NCI-H1694 (cell line): ENCODE data around the gene VIL1.
A peak's percentile ranks its signal among the peaks of the same experiment; 100 is the strongest.

Experiments
- DNase-seq: peaks from one replicate; lab custom pipeline; 2025; lab: John Stamatoyannopoulos, UW

The VIL1 gene

GRCh38 chr2:218395090-218395444 is 23.9 kb upstream of the VIL1 start:
- no peak for DNase-seq

GRCh38 chr2:218395456-218395825 is 23.5 kb upstream of the VIL1 start:
- DNase-seq: no peak

- DNase-seq: peak; percentile 92
Measured at GRCh38 chr2:218395826-218396687, 22.9 kb upstream of the VIL1 start.

GRCh38 chr2:218396688-218397462 is 22.0 kb upstream of the VIL1 start:
- peak; percentile 35 for DNase-seq

- DNase-seq: no peak
Measured at GRCh38 chr2:218397463-218397819, 21.5 kb upstream of the VIL1 start.

- DNase-seq: peak; percentile 32
Measured at GRCh38 chr2:218397820-218398436, 21.0 kb upstream of the VIL1 start.

- no peak for DNase-seq
Measured at GRCh38 chr2:218398437-218399390, 20.2 kb upstream of the VIL1 start.

GRCh38 chr2:218399391-218400166 is 19.3 kb upstream of the VIL1 start, which contains the start of gene CTDSP1:
Gene CTDSP1, plus strand, starts transcription at chr2:218399868. Its CDS starts 223 bp downstream, at chr2:218400091.
- DNase-seq: peak; percentile 90

- DNase-seq: no peak
Measured at GRCh38 chr2:218400167-218400929, 18.6 kb upstream of the VIL1 start.

- no peak for DNase-seq
Measured at GRCh38 chr2:218400930-218401881, 17.7 kb upstream of the VIL1 start.

GRCh38 chr2:218401890-218402289 is 17.0 kb upstream of the VIL1 start:
- DNase-seq: no peak

- DNase-seq: no peak
Measured at GRCh38 chr2:218402491-218402901, 16.4 kb upstream of the VIL1 start.

GRCh38 chr2:218402911-218403411 is 16.0 kb upstream of the VIL1 start:
- no peak for DNase-seq

- no peak for DNase-seq
Measured at GRCh38 chr2:218403810-218404209, 15.1 kb upstream of the VIL1 start.

GRCh38 chr2:218404351-218405085 is 14.4 kb upstream of the VIL1 start:
- no peak for DNase-seq

- DNase-seq: no peak
Measured at GRCh38 chr2:218405086-218405745, 13.7 kb upstream of the VIL1 start.

- no peak for DNase-seq
Measured at GRCh38 chr2:218405746-218406208, 13.1 kb upstream of the VIL1 start.
